HG03575 (cell line): ENCODE data around the gene RASGRP1.
"Not testable (repeated sequence)": the region's sequence is repeated elsewhere in the genome, so short reads cannot be mapped to it uniquely, and the experiment has no call there.

Experiments used
- ATAC-seq: cut with Tn5 transposase; IDR thresholded peaks from one replicate; pipeline ENCODE4 v1.9.1; 2021; ENCODE audit not compliant: unreplicated experiment, insufficient number of reproducible peaks, low FRiP score; ENCODE audit errors: extremely low read depth

The RASGRP1 gene

DNA sequence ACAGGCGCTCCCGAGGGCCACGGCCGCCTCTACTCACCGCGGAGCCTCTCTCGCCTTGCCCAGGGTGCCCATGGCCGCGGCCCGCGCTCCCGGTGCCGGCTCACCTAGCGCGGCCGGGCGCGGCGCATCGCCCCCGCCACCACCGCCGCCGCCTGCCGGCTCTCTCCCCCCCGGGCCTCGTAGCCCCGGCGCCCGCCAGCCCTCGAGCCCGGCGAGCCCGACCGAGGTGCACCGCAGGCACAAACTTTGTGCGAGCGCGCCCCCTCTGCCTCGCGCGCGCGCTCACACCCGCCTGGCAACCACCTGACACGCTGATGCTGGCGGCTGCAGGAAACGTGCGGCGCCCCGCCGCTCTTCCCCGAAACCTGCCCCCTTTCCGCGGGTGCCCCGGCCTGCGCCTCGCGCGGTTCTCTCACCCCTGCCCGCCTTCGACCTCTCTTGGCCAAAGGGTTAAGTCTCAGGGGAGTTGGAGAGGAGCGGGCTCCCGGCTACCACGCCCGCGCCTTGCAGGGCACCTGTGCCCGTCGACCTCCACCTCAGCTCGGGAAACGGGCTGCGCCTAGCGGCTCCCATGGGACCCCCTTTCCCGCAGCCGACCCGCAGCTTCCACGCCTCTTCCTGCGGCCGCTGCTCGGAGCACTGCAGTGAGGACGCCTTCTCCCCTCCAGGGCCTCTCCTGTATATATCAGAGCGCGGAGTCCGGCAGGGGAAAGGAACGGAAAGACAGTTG lies at the start of gene RASGRP1:
RASGRP1 (minus strand) TSS at position 258 of the 730 bp plus-strand sequence; CDS start at position 72, 186 bp downstream.
- no peak for ATAC-seq

DNA sequence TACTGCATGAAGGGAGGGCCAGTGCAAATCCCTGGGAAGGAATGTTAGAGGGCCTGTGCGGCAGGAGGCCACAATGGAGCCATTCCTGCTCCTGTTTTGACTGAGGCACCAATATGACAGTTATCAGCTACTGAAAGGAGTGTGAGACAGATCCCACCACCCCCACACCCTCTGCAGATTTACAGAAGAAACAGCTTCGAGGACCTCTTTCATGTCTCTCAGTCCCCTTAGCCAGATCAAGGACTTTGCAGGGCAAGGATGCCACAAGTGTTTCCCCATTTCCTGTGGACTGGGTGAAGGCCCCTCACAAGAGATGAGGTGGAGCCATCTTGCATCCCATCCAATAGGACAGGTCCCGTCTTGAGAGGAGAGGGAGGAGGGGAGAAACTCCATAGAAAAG lies 48.5 kb upstream of the RASGRP1 start:
- ATAC-seq: no peak

DNA sequence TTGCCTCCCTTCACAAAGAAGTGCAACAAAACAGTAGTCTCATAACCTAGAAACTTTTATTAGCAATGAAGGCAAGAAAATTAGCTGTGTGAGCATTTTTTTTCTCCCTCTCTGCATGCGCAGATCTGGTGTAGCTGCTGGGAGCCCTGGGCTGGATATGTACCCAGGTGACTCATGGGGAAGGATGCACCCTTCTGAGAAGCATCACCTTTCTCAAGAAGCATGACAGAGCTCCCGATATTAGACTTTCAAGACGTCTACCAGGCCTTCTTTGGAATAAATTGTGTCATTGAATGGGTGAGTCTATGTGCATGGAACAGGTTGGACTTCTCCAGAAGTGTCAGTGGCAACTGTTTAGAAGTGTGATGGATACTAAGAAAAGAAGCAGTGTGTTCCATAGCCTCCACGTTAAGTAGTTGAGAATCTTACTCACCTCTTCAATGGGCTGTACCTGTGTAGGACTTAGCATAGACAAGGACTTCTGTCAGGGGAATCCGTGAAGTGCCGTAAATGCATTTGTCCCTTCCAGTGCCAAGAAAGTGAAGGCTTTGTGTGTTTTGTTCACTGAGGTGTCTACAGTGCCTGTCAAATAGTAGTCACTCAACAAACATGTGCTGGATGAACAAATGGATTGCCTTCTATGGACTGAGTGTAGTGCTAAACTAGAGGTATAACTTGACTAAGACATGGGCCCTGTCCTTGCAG lies 47.7 kb upstream of the RASGRP1 start:
- no peak for ATAC-seq

DNA sequence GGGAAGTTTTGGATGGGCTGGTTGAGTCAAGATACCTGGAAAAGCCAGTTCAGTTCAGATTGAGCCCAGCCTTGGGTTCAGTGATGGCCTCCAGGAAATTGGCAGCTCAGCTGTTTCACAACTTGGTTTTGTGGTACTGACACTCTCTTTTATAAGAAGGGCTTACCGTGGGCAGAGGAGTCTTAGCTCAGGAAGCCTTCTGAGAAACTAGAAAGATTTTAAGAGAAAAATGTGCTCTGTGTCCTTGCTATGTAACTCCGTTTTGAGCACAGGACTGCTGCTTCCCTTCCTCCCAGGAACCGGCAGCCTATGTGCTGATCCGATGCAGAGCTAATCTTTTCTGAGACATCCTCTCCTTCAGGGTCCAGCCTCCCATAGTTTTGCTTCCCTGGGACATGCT lies 46.6 kb upstream of the RASGRP1 start:
- ATAC-seq: no peak

DNA sequence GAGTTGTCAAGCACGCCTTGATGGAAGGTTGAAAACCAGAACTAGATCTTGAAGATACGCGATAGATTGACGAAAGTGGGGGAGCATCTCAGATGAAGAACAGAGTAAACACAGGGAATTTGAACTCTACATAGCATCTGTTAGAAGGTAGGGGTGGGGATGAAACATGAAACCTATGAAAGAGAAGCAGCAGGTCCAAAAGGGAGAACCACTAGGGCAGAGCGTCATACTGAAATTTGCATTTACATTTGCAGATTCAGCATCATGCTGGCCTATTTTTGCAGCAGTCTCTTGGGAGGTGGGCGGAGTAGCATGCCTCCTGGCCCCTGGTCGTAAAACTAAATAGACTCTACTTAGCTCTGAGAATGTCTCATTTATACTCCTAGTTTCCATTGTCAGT lies 46.1 kb upstream of the RASGRP1 start:
- no peak for ATAC-seq

DNA sequence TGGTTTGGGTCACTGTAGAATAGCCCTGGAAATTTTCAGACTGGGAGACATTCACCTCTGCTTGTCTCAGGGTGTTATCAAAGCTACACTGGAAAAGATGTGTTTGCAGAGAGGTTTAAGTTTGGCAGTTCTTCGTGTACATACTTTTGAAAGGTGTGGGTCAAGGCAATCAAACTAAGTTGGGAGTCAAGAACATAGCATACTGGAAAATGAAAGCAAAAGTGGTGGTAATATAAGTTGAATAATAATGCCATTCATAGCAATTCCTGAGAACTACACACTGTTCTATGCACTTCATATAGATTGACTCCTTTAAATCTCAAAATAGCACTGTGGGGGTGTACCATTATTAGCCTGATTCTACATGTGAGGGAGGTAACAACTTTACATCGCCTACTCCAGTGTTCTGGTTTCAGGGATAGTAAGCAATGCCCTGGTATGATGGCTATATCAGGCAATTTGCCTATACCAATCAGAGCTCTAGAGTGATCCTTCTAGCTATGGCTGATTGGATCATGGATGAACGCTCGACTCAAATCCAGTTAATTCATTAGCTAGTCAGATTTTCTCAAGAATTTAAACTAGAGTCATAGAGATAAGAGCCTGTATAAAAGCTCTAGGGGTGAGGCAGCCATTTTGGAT lies 44.6 kb upstream of the RASGRP1 start:
- ATAC-seq: no peak

DNA sequence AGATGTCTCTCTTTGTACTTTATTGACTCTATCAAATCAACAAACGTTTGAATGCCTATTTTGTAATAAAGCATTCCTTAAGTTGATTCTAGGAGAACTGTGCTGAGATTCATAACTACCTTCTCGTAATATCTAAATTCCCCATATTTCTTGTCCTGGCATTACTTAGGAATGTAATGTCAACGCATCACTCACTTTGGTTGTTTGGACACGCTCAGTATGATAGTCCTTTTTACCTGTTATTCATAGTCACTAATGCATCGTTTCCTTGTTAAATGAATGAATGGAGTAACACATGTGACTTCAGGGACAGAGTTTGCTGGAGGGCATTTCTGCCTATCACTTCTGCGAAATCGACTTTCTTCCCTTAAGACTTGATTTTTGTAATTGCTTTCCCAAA lies 44.1 kb upstream of the RASGRP1 start:
- ATAC-seq: no peak

DNA sequence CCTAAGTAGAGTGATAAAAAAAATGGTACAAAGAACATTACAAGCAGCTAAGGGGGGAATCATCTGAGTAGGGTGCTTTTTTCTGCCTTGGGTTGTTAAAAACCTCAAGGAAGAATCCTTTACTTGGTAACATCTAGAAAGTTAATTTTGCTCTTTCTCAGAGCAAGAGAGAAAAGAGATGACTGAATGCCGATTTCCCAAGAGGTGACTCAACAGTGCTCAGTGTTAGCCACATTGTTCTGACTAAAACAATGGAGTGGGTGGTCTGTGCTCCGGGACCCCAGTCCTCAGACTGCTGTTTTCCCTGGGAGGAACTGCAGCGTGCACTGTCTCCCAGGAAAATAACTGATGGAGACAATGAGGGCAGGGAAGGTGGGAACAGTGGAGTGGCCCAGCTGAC lies 41.1 kb upstream of the RASGRP1 start:
- no peak for ATAC-seq

DNA sequence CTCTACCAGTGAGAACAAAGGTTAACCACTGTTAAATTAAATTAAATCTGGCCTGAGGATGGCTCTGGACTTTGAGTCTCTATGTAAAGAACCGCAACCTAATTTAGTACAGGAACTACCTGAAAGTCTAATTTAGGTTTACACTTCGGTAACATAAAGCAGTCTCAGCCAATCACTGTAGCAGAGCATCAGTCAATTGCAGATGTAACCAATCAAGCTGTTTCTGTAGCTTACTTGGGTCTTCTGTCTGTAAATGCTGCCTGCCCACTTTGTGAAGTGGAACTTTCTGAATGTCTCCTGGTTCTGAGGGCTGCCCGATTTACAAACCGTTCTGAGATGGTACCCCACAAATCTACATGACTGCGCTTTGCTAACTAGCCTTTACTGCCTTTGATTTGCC lies 39.1 kb upstream of the RASGRP1 start:
- no peak for ATAC-seq

DNA sequence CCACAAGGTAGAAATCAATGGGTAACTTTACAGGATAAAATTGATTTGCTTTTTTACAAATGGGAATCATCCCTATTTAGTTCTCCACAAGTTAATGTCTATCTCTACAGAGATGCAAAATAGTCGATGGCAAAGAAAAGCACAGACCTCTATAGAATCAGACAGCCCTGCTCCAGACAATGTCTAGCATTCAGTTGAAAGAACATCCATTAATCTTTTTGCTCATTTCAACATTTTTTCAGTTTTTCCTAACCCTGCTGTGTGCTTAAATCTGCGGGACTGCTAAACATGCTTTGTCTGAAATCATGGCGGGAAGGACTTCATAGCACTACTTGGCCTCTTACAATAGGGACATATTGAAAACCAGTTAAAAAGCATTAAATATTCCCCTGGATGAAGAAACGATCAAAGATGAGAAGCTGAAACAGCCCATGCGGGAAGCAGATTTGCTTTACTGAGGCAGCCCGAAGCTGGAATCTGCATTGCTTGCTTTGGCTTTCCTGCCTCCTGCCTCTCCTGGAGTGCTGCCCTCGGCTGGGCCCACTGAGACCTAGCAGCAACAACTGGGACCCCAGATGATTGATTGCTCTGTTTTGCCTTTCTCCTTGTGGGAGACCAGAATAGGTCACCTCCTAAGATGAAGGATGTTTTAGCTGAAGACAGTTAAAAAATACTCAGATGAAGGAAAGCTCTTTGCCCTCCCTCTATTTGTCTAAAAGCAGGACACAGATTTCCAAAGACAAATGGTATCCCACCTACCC lies 38.5 kb upstream of the RASGRP1 start:
- ATAC-seq: no peak

DNA sequence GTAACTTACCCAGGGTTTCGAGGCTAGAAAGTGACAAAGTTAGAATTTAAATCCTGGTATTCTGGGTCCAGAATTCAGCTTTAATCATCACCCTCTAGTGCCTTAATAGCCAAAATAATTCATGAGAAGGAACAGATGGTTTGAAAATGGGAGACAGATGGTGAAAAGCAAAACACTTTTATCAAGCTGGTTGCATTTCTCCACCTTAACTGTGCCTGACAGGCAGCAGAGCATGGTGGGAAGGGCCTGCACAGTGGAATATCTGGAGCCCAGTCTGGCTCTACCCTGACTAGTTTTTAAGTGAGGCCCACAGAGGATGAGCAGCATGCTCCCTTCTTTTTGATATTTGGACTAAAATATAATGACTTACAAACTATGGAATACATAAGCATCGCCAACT lies 35.6 kb upstream of the RASGRP1 start:
- ATAC-seq: no peak

DNA sequence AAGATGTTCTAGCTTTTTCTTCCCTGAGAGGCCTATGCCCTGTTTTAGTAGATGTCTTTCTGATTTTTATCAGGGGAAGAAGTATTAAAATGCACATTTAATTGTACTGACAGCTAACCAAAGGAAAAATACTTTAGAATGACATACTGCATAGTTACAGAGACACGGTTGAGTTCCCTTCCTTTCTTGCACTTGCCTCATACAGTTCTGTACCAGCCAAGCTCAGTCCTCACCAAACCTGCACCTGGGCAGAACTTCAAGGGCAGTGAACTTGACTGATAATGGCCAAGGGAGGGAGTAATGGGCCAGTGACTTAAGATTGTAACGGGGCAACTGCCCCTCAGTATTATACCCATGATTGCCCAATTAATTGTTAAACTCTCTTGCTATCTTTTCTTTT lies 34.1 kb upstream of the RASGRP1 start:
- no peak for ATAC-seq

DNA sequence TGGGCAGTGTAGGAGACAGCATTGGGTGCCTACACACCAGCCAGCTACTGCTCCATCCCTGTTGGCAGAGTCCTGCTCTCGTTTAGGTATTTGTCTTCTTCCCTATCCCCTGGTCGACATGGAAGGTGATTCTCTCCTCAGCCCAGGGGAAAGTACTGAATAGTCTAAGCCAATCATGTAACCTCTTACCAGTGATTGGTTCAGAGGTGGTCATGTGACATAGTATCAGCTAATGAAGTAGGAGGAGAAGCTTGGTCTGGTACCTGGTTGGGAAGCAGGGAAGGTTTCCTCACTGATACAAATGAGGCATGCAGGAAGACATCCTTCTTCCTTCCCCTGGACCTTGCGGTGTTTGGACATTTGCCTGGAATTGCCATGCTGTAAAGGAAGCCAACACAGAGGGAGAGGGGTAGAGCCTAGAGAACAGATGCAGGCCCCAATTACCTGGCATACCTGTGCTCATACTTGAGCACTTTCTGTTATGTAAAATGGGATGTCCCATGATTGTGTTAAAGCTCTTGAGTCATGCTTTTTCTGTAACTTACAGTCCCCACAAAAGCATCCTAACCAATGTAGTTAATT lies 32.7 kb upstream of the RASGRP1 start:
- no peak for ATAC-seq

DNA sequence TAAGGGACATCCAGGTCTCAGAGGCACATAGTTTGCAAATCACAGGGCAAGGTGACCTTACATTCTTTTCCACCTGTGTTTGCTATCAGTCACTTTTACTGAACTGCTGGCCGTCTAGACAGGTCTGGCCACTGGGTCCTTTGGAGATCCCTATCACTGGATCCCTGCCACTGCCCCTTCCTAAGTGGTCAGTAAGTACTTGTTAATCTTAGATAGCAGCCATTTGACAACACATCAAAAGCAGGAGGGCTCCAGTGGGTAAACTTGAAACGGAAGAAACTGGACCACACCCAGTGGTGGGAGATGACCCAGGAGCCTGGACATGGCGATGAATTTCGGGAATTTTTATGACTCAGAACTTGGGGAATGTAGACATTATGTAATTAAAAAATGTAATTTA lies 28.9 kb upstream of the RASGRP1 start:
- no peak for ATAC-seq

DNA sequence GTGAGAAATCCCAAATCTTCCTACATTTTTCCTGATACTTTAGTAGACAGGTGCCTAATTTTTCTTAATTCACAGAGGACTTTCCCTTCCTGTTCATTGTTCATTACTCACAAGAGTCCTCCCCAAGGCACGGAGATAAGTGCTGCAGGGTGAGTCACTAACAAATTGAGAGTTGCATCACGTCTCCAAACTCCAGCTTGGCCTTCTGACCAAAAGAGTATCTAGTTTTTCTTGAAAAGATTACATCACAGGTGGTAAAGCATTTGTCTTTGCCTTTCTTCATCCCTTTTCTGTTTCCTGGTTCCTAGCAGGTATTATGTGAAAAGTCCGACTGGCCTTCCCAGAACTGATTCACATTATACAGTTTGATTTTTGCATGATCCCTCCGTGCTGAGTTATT lies 24.9 kb upstream of the RASGRP1 start:
- ATAC-seq: no peak

DNA sequence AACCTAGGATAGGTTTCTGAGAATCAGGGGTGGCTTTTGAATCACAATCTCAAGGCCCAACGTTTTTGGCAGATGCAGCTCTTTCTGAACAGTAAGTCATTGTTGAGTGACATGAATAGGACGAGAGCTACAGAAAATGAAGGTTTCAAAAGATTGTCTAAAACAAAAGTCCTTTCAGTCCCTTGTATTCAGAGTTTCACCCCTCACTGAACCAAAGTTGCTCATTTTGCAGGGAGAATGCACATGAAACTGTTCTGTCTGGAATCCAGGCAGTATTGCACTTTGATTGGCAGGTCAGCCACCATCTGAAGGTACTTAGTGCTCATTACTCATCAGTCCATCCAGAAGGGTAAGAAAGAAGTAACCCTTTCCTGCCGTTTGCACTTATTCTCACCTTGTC lies 24.1 kb upstream of the RASGRP1 start:
- no peak for ATAC-seq

DNA sequence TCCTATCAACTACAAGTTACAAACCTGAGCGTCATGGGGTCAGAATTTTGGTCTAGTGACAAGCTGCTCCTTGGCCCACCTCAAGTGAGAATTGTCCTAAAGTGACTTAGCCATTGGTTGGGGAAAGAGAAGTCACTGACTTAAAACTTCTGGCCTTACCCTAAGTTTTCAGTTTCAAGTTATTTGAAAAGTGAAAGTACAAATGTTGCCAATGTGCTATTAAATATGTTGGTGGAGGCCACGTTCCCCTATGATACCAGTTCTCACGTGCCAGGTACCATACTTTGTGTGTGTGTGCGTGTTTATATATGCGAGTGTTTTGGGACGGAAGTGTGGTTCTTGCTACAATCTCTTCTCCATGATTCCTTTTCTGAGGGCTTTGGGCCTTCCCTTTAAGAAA lies 22.6 kb upstream of the RASGRP1 start:
- ATAC-seq: no peak

DNA sequence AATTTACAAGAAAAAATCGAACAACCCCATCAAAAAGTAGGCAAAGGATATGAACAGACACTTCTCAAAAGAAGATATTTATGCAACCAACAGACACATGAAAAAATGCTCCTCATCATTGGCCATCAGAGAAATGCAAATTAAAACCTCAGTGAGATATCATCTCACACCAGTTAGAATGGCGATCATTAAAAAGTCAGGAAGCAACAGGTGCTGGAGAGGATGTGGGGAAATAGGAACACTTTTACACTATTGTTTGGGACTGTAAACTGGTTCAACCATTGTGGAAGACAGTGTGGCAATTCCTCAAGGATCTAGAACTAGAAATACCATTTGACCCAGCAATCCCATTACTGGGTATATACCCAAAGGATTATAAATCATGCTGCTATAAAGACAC lies 21.4 kb upstream of the RASGRP1 start:
- not testable (repeated sequence) for ATAC-seq

DNA sequence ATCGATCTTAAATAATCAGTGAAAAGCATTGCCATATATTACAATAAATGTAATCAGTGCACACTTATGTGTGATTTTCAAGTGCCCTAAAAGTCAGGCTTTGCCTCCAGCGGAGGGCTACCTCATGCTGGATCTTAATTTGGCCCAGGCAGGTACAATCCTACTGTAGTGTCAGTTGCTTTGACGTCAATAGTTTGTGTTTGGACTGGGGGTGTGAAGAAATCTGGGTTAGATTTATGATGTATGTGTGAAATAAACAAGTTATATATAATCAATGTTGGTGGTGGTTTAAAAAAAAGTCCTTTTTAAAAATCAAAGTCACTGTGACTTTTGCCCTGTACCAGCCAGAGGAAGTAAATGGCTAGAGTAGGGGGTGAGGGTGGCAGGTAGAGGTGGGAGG lies 14.0 kb upstream of the RASGRP1 start:
- no peak for ATAC-seq
